Liver (tissue), 9 donors: Measurements from ENCODE around the gene PPP4R4. TPM values are rescaled to one million over a fixed set of nuclear protein-coding genes. Genes with fewer than 3 reads are reported as not detected.
A peak's percentile ranks its signal among the peaks of the same experiment; 100 is the strongest.

Experiments
- DNase-seq: peaks from one replicate; pipeline ENCODE4 v3.0.0-alpha.2; 2017; ENCODE audit warnings: low spot score
- H3K27ac ChIP-seq, 2 donors: one replicate each; pipeline ENCODE4 v1.7.0; 2013; ENCODE audit warnings: inconsistent platforms in 2 of 2, low read length in 2 of 2, control low read depth in 1 of 2, low read depth in 1 of 2, mild to moderate bottlenecking in 1 of 2
- H3K27me3 ChIP-seq, 4 donors: one replicate each; pipeline versions ENCODE4 v1.6.1 to v1.7.0; 2013; ENCODE audit warnings: low read length in 3 of 4, inconsistent platforms in 1 of 4, mild to moderate bottlenecking in 1 of 4, moderate library complexity in 1 of 4; ENCODE audit not compliant: control insufficient read depth in 4 of 4, insufficient read depth in 4 of 4
- H3K36me3 ChIP-seq, 4 donors: one replicate each; pipeline versions ENCODE4 v1.6.1 to v1.7.0; 2013; ENCODE audit warnings: low read length in 3 of 4, mild to moderate bottlenecking in 3 of 4, low read depth in 1 of 4, moderate library complexity in 1 of 4; ENCODE audit not compliant: control insufficient read depth in 4 of 4, insufficient read depth in 3 of 4
- H3K4me1 ChIP-seq, 4 donors: one replicate each; pipeline versions ENCODE4 v1.6.1 to v1.7.0; 2013; ENCODE audit warnings: low read length in 3 of 4, mild to moderate bottlenecking in 3 of 4, moderate library complexity in 1 of 4; ENCODE audit not compliant: control insufficient read depth in 4 of 4, insufficient read depth in 4 of 4
- H3K4me3 ChIP-seq, 3 donors: one replicate each; pipeline versions ENCODE4 v1.6.1 to v1.7.0; 2013; ENCODE audit warnings: low read length in 3 of 3, control low read depth in 1 of 3, low read depth in 1 of 3, mild to moderate bottlenecking in 1 of 3
- H3K9ac ChIP-seq, 2 donors: one replicate each; pipeline ENCODE4 v1.7.0; 2013; ENCODE audit warnings: low read length in 2 of 2, mild to moderate bottlenecking in 2 of 2, moderate library complexity in 2 of 2, control low read depth in 1 of 2, low read depth in 1 of 2
- H3K9me3 ChIP-seq, 4 donors: one replicate each; pipeline versions ENCODE4 v1.6.1 to v1.7.0; 2013; ENCODE audit warnings: low read length in 3 of 4; ENCODE audit not compliant: control insufficient read depth in 4 of 4
- FOXA2 ChIP-seq: IDR thresholded peaks from 2 replicates; pipeline ENCODE4 v1.6.1; 2016; ENCODE audit warnings: antibody characterized with exemption
- HNF4G ChIP-seq: IDR thresholded peaks from 2 replicates; pipeline ENCODE4 v1.6.1; 2016; ENCODE audit warnings: antibody characterized with exemption
- MAX ChIP-seq: IDR thresholded peaks from 2 replicates; pipeline ENCODE4 v1.6.1; 2016; ENCODE audit warnings: antibody characterized with exemption
- RAD21 ChIP-seq, 2 donors: IDR thresholded peaks; 2 replicates each; pipeline ENCODE4 v1.6.1; 2016; ENCODE audit warnings: antibody characterized with exemption in 2 of 2, mild to moderate bottlenecking in 2 of 2
- REST ChIP-seq: IDR thresholded peaks from 2 replicates; pipeline ENCODE4 v1.6.1; 2016; ENCODE audit warnings: antibody characterized with exemption, mild to moderate bottlenecking
- RXRA ChIP-seq, 2 donors: IDR thresholded peaks; 2 replicates each; pipeline ENCODE4 v1.6.1; 2017 to 2018; ENCODE audit warnings: antibody characterized with exemption in 2 of 2, mild to moderate bottlenecking in 1 of 2
- TAF1 ChIP-seq: conservative IDR thresholded peaks from 2 replicates; pipeline ENCODE4 v1.6.1; 2016; ENCODE audit warnings: antibody characterized with exemption, mild to moderate bottlenecking
- YY1 ChIP-seq: IDR thresholded peaks from 2 replicates; pipeline ENCODE4 v1.6.1; 2016; ENCODE audit warnings: antibody characterized with exemption, mild to moderate bottlenecking
- WGBS: extraction: QIAGEN DNeasy Blood & Tissue Kit; methylation state at CpG from one replicate; pipeline ENCODE4 v1.1.7; 2013; 5-methylcytosine and 5-hydroxymethylcytosine counted together
- polyA plus RNA-seq, 2 donors: library from polyadenylated mRNA; stranded (reverse) in 1 of 2; unstranded in 1 of 2; fragments of 200-250 nt in 1 of 2; fragments of >200 nt in 1 of 2; fragmentation: Nextera tagmentation in 1 of 2; extraction: Ambion mirVana in 1 of 2; gene quantifications; one replicate each; pipeline versions ENCODE4 v1.2.1 to v1.2.3, GENCODE V29; 2013 to 2015
- total RNA-seq, 2 donors: library from RNA; depleted of rRNA; stranded (reverse); fragments of >200 nt; gene quantifications; one replicate each; pipeline ENCODE4 v1.2.3, GENCODE V29; 2014
- TF ChIP-seq, protein P1 (sequence below): fragments of 150-350 bp; IDR thresholded peaks from 2 replicates; pipeline ENCODE4 v1.5.1; 2017; ENCODE audit warnings: improper control_type of control experiment, low read depth, low read length; ENCODE audit not compliant: missing input control
- TF ChIP-seq, protein P2 (sequence below): IDR thresholded peaks from 2 replicates; pipeline ENCODE4 v1.6.1; 2016; ENCODE audit warnings: antibody characterized with exemption
- donor health status: healthy.
- donor health status: healthy.
- donor health status: healthy.
- donor health status: healthy.
- donor health status: healthy.

PPP4R4 gene
- total and polyA plus RNA-seq, 4 donors = 0.52 to 2.4 (median 0.99) TPM

DNA sequence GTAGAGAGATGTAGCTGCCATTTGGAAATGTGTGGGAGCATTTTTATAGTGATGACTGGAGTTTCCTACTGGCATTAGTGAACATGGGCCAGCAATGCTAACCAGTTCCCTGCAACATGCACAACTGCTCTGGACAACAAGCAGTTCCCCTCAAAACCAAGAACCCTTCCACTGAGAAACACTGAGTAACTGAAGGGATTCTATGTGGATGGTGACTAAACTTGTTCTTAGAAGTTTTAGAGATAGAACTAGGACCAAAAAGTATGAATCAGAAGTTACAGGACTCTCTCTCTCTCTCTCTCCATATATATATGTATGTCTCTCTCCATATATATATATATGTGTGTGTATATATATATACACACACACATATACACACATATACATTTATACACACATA lies 111.0 kb downstream of the PPP4R4 start:
- TF ChIP-seq TAF1 (no peak), HNF4G (no peak), REST (no peak), FOXA2 (no peak)
- TF ChIP-seq, protein P1, sequence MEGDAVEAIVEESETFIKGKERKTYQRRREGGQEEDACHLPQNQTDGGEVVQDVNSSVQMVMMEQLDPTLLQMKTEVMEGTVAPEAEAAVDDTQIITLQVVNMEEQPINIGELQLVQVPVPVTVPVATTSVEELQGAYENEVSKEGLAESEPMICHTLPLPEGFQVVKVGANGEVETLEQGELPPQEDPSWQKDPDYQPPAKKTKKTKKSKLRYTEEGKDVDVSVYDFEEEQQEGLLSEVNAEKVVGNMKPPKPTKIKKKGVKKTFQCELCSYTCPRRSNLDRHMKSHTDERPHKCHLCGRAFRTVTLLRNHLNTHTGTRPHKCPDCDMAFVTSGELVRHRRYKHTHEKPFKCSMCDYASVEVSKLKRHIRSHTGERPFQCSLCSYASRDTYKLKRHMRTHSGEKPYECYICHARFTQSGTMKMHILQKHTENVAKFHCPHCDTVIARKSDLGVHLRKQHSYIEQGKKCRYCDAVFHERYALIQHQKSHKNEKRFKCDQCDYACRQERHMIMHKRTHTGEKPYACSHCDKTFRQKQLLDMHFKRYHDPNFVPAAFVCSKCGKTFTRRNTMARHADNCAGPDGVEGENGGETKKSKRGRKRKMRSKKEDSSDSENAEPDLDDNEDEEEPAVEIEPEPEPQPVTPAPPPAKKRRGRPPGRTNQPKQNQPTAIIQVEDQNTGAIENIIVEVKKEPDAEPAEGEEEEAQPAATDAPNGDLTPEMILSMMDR = no peak
- peaks cover 0 to 40% (median 20%) of the 10 kb centered on the region in 4 donors for H3K4me1 ChIP-seq
- no peak overlapping the region for H3K4me3 ChIP-seq
- no peak for DNase-seq
- H3K27me3 ChIP-seq = no peaks in the 10 kb centered on the region
- peaks cover 9 to 52% (median 39%) of the 10 kb centered on the region in 4 donors for H3K36me3 ChIP-seq
- H3K27ac ChIP-seq = no peak overlapping the region
- H3K9me3 ChIP-seq = no peaks in the 10 kb centered on the region
- no peak overlapping the region for H3K9ac ChIP-seq

DNA sequence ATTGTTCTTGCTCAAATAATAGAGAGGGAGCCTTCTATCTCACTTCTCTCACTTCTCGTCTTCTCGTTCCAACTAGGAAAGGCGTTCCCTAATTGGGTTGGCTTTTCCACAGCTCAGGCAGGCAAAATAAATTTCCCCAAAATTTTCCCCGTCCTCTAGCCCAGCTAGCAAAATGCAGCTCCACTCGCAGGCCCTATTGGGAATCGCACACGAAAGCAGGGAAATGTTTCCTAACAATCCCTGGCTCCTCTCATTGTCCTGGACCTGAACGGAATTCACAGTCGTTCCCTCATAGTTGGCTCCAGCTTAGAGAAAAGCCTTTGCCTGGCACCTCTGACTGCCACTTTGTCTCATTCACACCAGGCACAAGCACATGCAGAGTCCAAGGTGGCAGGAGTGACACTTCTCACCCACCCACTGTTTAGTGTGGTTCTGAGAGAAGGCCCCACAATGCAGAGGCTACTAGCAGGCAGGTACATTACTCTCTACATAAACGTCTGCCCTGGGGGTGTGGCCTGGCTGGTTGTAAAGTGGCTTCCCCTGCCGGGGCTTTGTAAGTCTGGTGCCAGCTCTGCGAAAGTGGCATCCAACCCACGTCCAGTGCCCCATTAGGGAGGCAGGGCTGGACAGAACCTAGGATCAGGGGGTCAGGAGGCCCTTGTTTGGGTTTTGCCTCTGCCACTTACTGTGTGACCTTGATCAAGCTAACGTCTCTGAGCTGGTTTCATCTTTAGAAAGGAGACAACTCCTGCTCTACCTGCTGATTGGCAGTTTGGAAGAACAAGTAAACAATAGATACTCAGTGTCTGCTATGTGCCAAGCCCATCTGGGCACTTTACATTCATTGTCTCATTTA lies 114.7 kb downstream of the PPP4R4 start:
- TF ChIP-seq, protein P1 = no peak
- no peak for TF ChIP-seq MAX
- peak in 1 of 2 donors; percentile 41 for TF ChIP-seq RAD21 (IDR thresholded peaks at IDR 0.05)
- TF ChIP-seq, protein P2, sequence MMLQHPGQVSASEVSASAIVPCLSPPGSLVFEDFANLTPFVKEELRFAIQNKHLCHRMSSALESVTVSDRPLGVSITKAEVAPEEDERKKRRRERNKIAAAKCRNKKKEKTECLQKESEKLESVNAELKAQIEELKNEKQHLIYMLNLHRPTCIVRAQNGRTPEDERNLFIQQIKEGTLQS = no peak
- TF ChIP-seq YY1 = peak; percentile 45
- TF ChIP-seq RXRA (IDR thresholded peaks at IDR 0.05) = no peak
- WGBS = 40% methylated on average over 14 of the region's 14 CpGs
- Histone ChIP-seq H3K27ac (peak overlapping the region; percentile 93 to 96), H3K4me1 (peaks cover 0 to 49% (median 23%) of the 10 kb centered on the region in 4 donors), H3K4me3 (peak overlapping the region; percentile 62 to 96 (median 93)), H3K36me3 (peaks cover 4 to 40% (median 25%) of the 10 kb centered on the region in 4 donors), H3K9me3 (no peaks in the 10 kb centered on the region), H3K9ac (peak overlapping the region; percentile 56 to 93), H3K27me3 (no peaks in the 10 kb centered on the region)
- no peak for DNase-seq
